ENCODE results near the gene HAVCR2.
"Not testable (repeated sequence)": the region's sequence is repeated elsewhere in the genome, so short reads cannot be mapped to it uniquely, and the experiment has no call there.

Gene HAVCR2

GRCh38 chr5:157047898-157048297, 60.9 kb downstream of the HAVCR2 start:
- FAIRE-seq (no peak), DNase-seq (ENCODE audit: insufficient read length, low spot score) (no peak)

- FAIRE-seq: not testable (repeated sequence)
These were observed 61.8 kb downstream of the HAVCR2 start for GRCh38 chr5:157047016-157047415.

GRCh38 chr5:157046041-157046440, 62.8 kb downstream of the HAVCR2 start:
- DNase-seq (ENCODE audit: insufficient read length, low spot score): no peak

More at GRCh38 chr5:157047016-157047415, 61.8 kb downstream of the HAVCR2 start:
- DNase-seq (ENCODE audit: insufficient read length, low spot score): not testable (repeated sequence)

GRCh38 chr5:157045601-157046000, 63.2 kb downstream of the HAVCR2 start:
- DNase-seq (ENCODE audit: insufficient read length, low spot score): no peak

More at GRCh38 chr5:157046041-157046440, 62.8 kb downstream of the HAVCR2 start:
- no peak for FAIRE-seq

GRCh38 chr5:157038568-157039187, 70.2 kb downstream of the HAVCR2 start:
- FAIRE-seq (no peak), DNase-seq (ENCODE audit: insufficient read length, low spot score) (no peak)

More at GRCh38 chr5:157045601-157046000, 63.2 kb downstream of the HAVCR2 start:
- no peak for FAIRE-seq
